ENCODE results near the gene ADCY2. TPM values are rescaled to one million over a fixed set of nuclear protein-coding genes. Genes with fewer than 3 reads are reported as not detected.

Gene ADCY2
- total and polyA plus RNA-seq, 9 donors, result 4.0 to 22.8 (median 8.3) TPM

DNA sequence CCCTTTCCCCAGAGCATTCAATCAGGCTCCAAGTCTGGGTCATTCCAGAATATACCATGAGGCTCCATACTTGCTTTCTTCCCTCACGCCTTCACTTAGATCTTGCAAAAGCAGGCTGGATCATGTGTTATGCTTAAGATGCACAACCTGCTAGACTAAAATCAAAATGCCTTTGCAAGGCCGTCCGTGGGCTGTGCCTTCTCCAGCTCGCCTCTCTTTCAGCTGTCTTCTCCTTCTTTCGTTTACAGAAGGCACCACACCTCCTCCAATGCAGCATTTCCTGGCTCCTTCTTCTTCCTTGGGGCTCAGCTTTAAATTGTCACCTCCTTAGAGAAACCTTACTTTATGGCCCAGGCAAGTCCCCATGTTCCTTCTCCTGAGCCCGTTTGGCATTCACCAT, 150.6 kb downstream of the ADCY2 start:
- no peak for DNase-seq
- no peaks in the 10 kb centered on the region for H3K4me1 ChIP-seq (ENCODE audit: insufficient read depth)
- H3K4me3 ChIP-seq, result no peak overlapping the region
- H3K9me3 ChIP-seq, result no peaks in the 10 kb centered on the region
- WGBS, 3 donors, result 62 to 71% (median 62%) methylated on average over 6 of the region's 6 CpGs
- TF ChIP-seq EP300 (IDR thresholded peaks at IDR 0.05), result no peak
- no peak for TF ChIP-seq POLR2A (IDR thresholded peaks at IDR 0.05)
- TF ChIP-seq CTCF (IDR thresholded peaks at IDR 0.05), result no peak
- no peak overlapping the region for H3K27ac ChIP-seq
- no peaks in the 10 kb centered on the region for H3K27me3 ChIP-seq
- H3K36me3 ChIP-seq, result no peaks in the 10 kb centered on the region
- intact Hi-C loops (cut with DNase I), result no loop called here

DNA sequence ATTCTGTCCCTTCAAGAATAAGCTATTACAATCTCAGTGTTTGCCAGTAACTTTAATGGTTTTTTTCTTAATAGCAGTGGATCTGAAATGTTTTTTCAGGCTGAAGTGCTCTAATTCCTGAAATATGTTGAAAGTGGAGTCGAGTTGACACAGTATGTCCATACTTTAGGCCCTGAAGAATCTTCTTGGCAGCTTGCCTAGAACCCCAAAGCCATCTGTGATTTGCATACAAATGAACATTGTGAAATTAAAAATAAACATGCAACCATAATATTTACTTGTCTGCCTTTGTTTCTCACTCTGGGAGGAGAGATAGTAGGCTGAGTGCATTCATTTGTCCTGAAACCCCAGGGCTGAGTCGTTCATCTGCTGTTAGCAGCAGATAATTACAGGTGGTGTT, 152.7 kb downstream of the ADCY2 start:
- no peak overlapping the region for H3K27ac ChIP-seq
- intact Hi-C loops (cut with DNase I), result no loop called here
- no peak overlapping the region for H3K4me3 ChIP-seq
- 8 to 21% (median 8%) methylated on average over 2 of the region's 2 CpGs for WGBS, 3 donors
- no peaks in the 10 kb centered on the region for H3K36me3 ChIP-seq
- no peaks in the 10 kb centered on the region for H3K4me1 ChIP-seq (ENCODE audit: insufficient read depth)
- no peak for DNase-seq
- no peak for TF ChIP-seq CTCF (IDR thresholded peaks at IDR 0.05)
- TF ChIP-seq EP300 (IDR thresholded peaks at IDR 0.05), result no peak
- TF ChIP-seq POLR2A (IDR thresholded peaks at IDR 0.05), result no peak
- no peaks in the 10 kb centered on the region for H3K9me3 ChIP-seq
- H3K27me3 ChIP-seq, result no peaks in the 10 kb centered on the region

DNA sequence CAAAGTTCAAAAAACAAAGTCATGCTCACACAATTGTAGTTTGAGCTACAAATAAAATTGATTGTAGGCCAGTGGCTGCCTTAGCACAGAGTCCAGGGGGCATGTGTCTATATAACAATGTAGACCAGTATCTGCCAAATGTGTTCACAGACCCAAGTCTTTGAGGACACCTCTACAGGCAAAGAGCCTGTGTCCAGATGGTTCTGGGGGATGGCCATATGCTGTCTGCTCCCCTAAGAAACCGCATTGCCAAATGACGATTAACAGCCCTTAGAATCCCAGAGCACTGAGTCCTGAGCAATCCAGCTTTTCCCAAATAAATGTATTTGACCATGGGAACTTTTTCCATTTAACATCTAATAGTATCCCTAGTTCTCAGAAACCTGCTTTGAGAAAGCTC, 169.6 kb downstream of the ADCY2 start:
- no peak overlapping the region for H3K4me3 ChIP-seq
- 80 to 92% (median 84%) methylated on average over 2 of the region's 2 CpGs for WGBS, 3 donors
- H3K36me3 ChIP-seq, result no peaks in the 10 kb centered on the region
- no peaks in the 10 kb centered on the region for H3K4me1 ChIP-seq (ENCODE audit: insufficient read depth)
- intact Hi-C loops (cut with DNase I), result no loop called here
- no peak for TF ChIP-seq POLR2A (IDR thresholded peaks at IDR 0.05)
- TF ChIP-seq EP300 (IDR thresholded peaks at IDR 0.05), result no peak
- TF ChIP-seq CTCF (IDR thresholded peaks at IDR 0.05), result no peak
- no peaks in the 10 kb centered on the region for H3K9me3 ChIP-seq
- no peaks in the 10 kb centered on the region for H3K27me3 ChIP-seq
- no peak for DNase-seq
- no peak overlapping the region for H3K27ac ChIP-seq

GRCh38 chr5:7576023-7576715, 180.2 kb downstream of the ADCY2 start:
- no peak for DNase-seq
- H3K4me1 ChIP-seq (ENCODE audit: insufficient read depth), result no peaks in the 10 kb centered on the region
- H3K9me3 ChIP-seq, result no peaks in the 10 kb centered on the region
- WGBS, 3 donors, result 48 to 50% (median 50%) methylated on average over 7 of the region's 7 CpGs
- H3K27me3 ChIP-seq, result no peaks in the 10 kb centered on the region
- H3K36me3 ChIP-seq, result no peaks in the 10 kb centered on the region
- no peak overlapping the region for H3K4me3 ChIP-seq
- intact Hi-C loops (cut with DNase I), result no loop called here
- no peak overlapping the region for H3K27ac ChIP-seq
- TF ChIP-seq CTCF (IDR thresholded peaks at IDR 0.05) (no peak), EP300 (IDR thresholded peaks at IDR 0.05) (no peak), POLR2A (IDR thresholded peaks at IDR 0.05) (no peak)
